PFSK-1 (cell line): ENCODE data around the gene SAMD4A.

Experiments
- POLR2AphosphoS5 ChIP-seq: IDR thresholded peaks from 2 replicates; pipeline ENCODE4 v1.6.1; 2012; ENCODE audit warnings: low read depth, mild to moderate bottlenecking, control low read depth, low read length, moderate library complexity
- REST ChIP-seq, 2 experiments: IDR thresholded peaks; 2 replicates each; pipeline versions ENCODE4 v1.6.1 to v1.8.0; 2011 to 2012; ENCODE audit warnings: low read depth in 2 of 2, low read length in 2 of 2, control low read depth in 1 of 2, inconsistent platforms in 1 of 2, mild to moderate bottlenecking in 1 of 2, moderate library complexity in 1 of 2; ENCODE audit not compliant: insufficient read depth in 1 of 2
- SIN3A ChIP-seq: IDR thresholded peaks from 2 replicates; pipeline ENCODE4 v1.6.1; 2012; ENCODE audit warnings: mild to moderate bottlenecking, low read length, moderate library complexity, borderline replicate concordance; ENCODE audit not compliant: insufficient read depth

DNA sequence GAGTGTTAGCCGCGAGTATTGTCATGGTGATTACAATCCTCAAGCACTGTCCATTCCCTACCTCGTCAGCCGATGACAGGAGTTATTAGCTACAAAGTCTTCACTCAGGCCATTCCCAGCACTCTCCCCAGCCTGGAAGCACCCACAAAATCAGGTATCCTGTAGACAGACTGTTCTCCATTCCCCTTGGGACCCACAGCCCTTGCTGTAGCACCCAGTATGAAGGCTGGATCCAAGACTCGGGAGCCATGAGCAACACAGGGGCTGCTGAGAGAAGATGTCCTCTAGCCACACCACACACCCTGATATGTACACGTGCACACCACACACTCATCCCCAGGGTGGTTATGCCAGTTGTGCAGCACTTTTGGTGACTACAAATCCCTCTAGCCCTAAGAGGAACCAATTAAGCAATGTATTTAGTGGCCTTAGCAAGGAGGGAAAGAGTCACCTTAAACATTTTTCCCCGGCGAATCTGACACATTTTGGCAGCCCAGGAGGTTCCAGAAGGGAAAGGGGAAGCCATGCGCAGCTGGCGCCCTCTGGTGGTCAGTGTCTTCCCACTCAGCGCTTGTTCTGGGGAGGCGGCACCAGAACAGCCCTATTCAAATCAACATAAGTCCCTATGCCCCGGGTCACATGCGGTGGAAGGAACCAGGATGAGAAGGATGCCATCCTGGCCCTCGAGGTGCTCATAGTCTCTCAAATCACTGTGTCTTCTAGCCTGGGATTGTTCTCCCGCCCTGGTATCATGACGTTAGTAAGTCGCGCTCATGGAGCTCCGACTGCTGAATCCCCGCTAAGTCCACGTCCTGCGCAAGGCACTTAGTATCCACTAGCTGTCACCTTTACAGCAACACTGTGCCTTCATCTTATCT lies 238.8 kb downstream of the SAMD4A start:
- no peak for TF ChIP-seq POLR2AphosphoS5
- TF ChIP-seq SIN3A, result no peak
- TF ChIP-seq REST (IDR thresholded peaks at IDR 0.05; ENCODE audit: insufficient read depth in 1 of 2, low read depth in 2 of 2, low read length in 2 of 2), result no peak
